Activated naive CD4-positive, alpha-beta T cell treated with anti-CD3 and anti-CD28 coated beads, Interleukin-2, amount 50 U/mL, for 16 hours (primary cell): ENCODE data around the gene TMEM179.

Experiments
- DNase-seq: peaks from one replicate; pipeline ENCODE4 v3.0.0-alpha.2; 2020

The TMEM179 gene

GRCh38 chr14:104598039-104598909 is 6.3 kb downstream of the TMEM179 start:
- peak; percentile 5 for DNase-seq

- no peak for DNase-seq
Measured at GRCh38 chr14:104597576-104597975, 7.0 kb downstream of the TMEM179 start.

- no peak for DNase-seq
Measured at GRCh38 chr14:104596927-104597351, 7.6 kb downstream of the TMEM179 start.

GRCh38 chr14:104596451-104596918 is 8.1 kb downstream of the TMEM179 start:
- DNase-seq: no peak

GRCh38 chr14:104595911-104596450 is 8.6 kb downstream of the TMEM179 start:
- DNase-seq: no peak

GRCh38 chr14:104595116-104595675 is 9.4 kb downstream of the TMEM179 start:
- DNase-seq: no peak

- no peak for DNase-seq
Measured at GRCh38 chr14:104594310-104595046, 10.1 kb downstream of the TMEM179 start.

GRCh38 chr14:104593710-104594136 is 10.8 kb downstream of the TMEM179 start:
- no peak for DNase-seq

GRCh38 chr14:104593241-104593701 is 11.3 kb downstream of the TMEM179 start:
- no peak for DNase-seq

- DNase-seq: no peak
Measured at GRCh38 chr14:104592785-104593184, 11.8 kb downstream of the TMEM179 start.

- DNase-seq: no peak
Measured at GRCh38 chr14:104592292-104592672, 12.3 kb downstream of the TMEM179 start.

GRCh38 chr14:104591506-104592291 is 12.9 kb downstream of the TMEM179 start:
- no peak for DNase-seq

- DNase-seq: no peak
Measured at GRCh38 chr14:104591031-104591430, 13.5 kb downstream of the TMEM179 start.

GRCh38 chr14:104590240-104590965 is 14.2 kb downstream of the TMEM179 start:
- DNase-seq: no peak

- no peak for DNase-seq
Measured at GRCh38 chr14:104589338-104590195, 15.0 kb downstream of the TMEM179 start.

GRCh38 chr14:104588066-104588857 is 16.3 kb downstream of the TMEM179 start:
- no peak for DNase-seq

GRCh38 chr14:104587641-104588040 is 16.9 kb downstream of the TMEM179 start:
- DNase-seq: no peak

GRCh38 chr14:104586832-104587620 is 17.5 kb downstream of the TMEM179 start:
- DNase-seq: no peak
